ENCODE measurements around the gene KLF4. TPM values are rescaled to one million over a fixed set of nuclear protein-coding genes. Genes with fewer than 3 reads are reported as not detected.

The KLF4 gene
- polyA plus RNA-seq, 3 donors = 36.6 to 512 (median 37.2) TPM

- Mint-ChIP-seq H3K4me1 (no peaks in the 10 kb centered on the region), H3K27me3 (ENCODE audit: low read depth in 3 of 3) (peaks cover 9 to 10% (median 10%) of the 10 kb centered on the region in 3 donors), H3K4me3 (no peak overlapping the region), H3K9me3 (peaks cover 0 to 2% (median 0%) of the 10 kb centered on the region in 7 donors), H3K27ac (no peak overlapping the region), H3K36me3 (no peaks in the 10 kb centered on the region)
- Histone ChIP-seq H3K4me3 (replicated peaks in 1 of 3; ENCODE audit: low read depth in 2 of 3, low read length in 3 of 3) (no peak overlapping the region), H3K4me1 (ENCODE audit: control insufficient read depth in 1 of 2, insufficient read depth in 2 of 2, low read length in 2 of 2) (no peaks in the 10 kb centered on the region), H3K36me3 (replicated peaks in 1 of 2; ENCODE audit: control insufficient read depth in 1 of 2, insufficient read depth in 2 of 2, low read length in 2 of 2) (no peaks in the 10 kb centered on the region), H4K20me1 (ENCODE audit: insufficient read depth, low read length) (no peaks in the 10 kb centered on the region), H3K27me3 (ENCODE audit: control insufficient read depth in 2 of 2, insufficient read depth in 2 of 2, low read length in 2 of 2) (peaks cover 0 to 2% of the 10 kb centered on the region in 2 donors), H3K27ac (ENCODE audit: low read depth in 1 of 2, low read length in 2 of 2) (no peak overlapping the region), H2AFZ (ENCODE audit: insufficient read depth, low read depth, low read length, poor library complexity, severe bottlenecking) (no peak overlapping the region), H3K9me3 (replicated peaks in 1 of 2; ENCODE audit: control insufficient read depth in 1 of 2, insufficient read depth in 1 of 2, low read length in 2 of 2) (no peaks in the 10 kb centered on the region), H3K4me2 (replicated peaks; ENCODE audit: extremely low read depth, low read length, poor library complexity, severe bottlenecking) (no peak overlapping the region), H3K79me2 (ENCODE audit: insufficient read depth, low read length) (no peaks in the 10 kb centered on the region), H3K9ac (ENCODE audit: insufficient read depth, low read length, poor library complexity, severe bottlenecking) (no peak overlapping the region)
- WGBS (ENCODE audit: insufficient coverage) = no CpG with 5 or more reads among the region's 1 CpG
- TF ChIP-seq CTCF (IDR thresholded peaks at IDR 0.05) = no peak
- DNase-seq = no peak
- intact Hi-C loops (cut with micrococcal nuclease) = no loop called here
Measured at GRCh38 chr9:107443786-107444185, 45.8 kb downstream of the KLF4 start.

GRCh38 chr9:107439991-107440456, 49.5 kb downstream of the KLF4 start:
- Histone ChIP-seq H3K27me3 (ENCODE audit: control insufficient read depth in 2 of 2, insufficient read depth in 2 of 2, low read length in 2 of 2) (peaks cover 0 to 2% of the 10 kb centered on the region in 2 donors), H3K4me2 (replicated peaks; ENCODE audit: extremely low read depth, low read length, poor library complexity, severe bottlenecking) (no peak overlapping the region), H2AFZ (ENCODE audit: insufficient read depth, low read depth, low read length, poor library complexity, severe bottlenecking) (no peak overlapping the region), H3K79me2 (ENCODE audit: insufficient read depth, low read length) (no peaks in the 10 kb centered on the region), H3K36me3 (replicated peaks in 1 of 2; ENCODE audit: control insufficient read depth in 1 of 2, insufficient read depth in 2 of 2, low read length in 2 of 2) (no peaks in the 10 kb centered on the region), H3K4me1 (ENCODE audit: control insufficient read depth in 1 of 2, insufficient read depth in 2 of 2, low read length in 2 of 2) (no peaks in the 10 kb centered on the region), H3K4me3 (replicated peaks in 1 of 3; ENCODE audit: low read depth in 2 of 3, low read length in 3 of 3) (no peak overlapping the region), H4K20me1 (ENCODE audit: insufficient read depth, low read length) (no peaks in the 10 kb centered on the region), H3K9ac (ENCODE audit: insufficient read depth, low read length, poor library complexity, severe bottlenecking) (no peak overlapping the region), H3K27ac (ENCODE audit: low read depth in 1 of 2, low read length in 2 of 2) (no peak overlapping the region), H3K9me3 (replicated peaks in 1 of 2; ENCODE audit: control insufficient read depth in 1 of 2, insufficient read depth in 1 of 2, low read length in 2 of 2) (no peaks in the 10 kb centered on the region)
- Mint-ChIP-seq H3K4me1 (peaks cover 4% of the 10 kb centered on the region), H3K36me3 (no peaks in the 10 kb centered on the region), H3K27me3 (ENCODE audit: low read depth in 3 of 3) (peaks cover 10 to 12% (median 10%) of the 10 kb centered on the region in 3 donors), H3K9me3 (no peaks in the 10 kb centered on the region), H3K4me3 (no peak overlapping the region), H3K27ac (no peak overlapping the region)
- no peak for DNase-seq
- no peak for TF ChIP-seq CTCF (IDR thresholded peaks at IDR 0.05)
- intact Hi-C loops (cut with micrococcal nuclease) = no loop called here
- WGBS (ENCODE audit: insufficient coverage) = no CpG with 5 or more reads among the region's 3 CpGs

Data from CD14-positive monocyte (primary cell).